HG02870 (cell line): ENCODE results near the gene SIPA1.

ENCODE experiments used
- ATAC-seq: cut with Tn5 transposase; IDR thresholded peaks from one replicate; pipeline ENCODE4 v1.9.1; 2021; ENCODE audit warnings: mild to moderate bottlenecking, moderate library complexity; ENCODE audit not compliant: unreplicated experiment

The SIPA1 gene

DNA sequence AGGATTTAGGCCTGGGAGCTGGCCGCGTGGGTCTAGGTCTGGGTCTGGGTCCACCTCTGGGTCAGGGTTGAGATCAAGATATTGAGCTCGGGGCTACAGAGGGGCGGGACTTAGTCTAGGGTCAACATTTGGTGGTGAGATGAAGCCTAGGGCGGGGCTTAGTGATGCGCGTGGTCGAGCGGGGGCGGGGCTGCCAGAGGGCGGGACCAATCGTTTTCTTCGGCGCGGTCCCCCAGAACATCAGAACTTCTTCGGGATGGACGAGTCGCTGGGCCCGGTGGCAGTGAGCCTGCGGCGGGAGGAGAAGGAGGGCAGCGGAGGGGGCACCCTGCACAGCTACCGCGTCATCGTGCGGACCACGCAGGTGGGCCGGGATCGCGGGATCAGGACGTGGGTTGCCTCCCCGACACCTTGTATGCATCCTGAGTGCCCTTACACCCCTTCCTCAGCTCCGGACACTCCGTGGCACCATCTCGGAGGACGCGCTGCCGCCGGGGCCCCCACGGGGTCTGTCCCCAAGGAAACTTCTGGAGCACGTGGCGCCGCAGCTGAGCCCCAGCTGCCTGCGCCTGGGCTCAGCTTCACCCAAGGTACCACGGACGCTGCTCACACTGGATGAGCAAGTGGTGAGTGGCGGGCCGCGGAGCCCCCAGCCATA lies 4.2 kb downstream of the SIPA1 start:
- no peak for ATAC-seq

DNA sequence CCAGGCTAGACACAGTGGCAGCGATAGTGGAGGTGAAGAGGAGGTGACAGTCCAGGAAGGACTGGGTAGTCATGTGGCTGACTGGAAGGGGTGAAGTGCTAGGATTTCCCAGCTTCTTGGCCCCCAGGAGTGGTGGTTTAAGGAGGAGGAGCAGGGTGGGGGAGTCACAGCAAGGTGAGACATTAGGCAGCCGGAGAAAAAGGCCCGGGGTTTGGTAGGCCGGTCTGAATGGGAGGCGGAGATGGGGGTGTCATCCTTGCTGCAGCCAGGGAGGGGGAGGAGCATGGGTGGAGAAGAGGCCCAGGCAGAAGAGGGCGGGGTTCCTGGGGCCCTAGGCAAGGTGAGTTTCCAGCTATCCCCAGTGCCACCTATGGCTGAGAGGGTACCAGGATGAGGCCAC lies 6.1 kb downstream of the SIPA1 start:
- no peak for ATAC-seq

GRCh38 chr11:65644837-65645236 lies 6.9 kb downstream of the SIPA1 start:
- no peak for ATAC-seq

- ATAC-seq: no peak
Measured at GRCh38 chr11:65645710-65646109, 7.8 kb downstream of the SIPA1 start.

- no peak for ATAC-seq
Measured at GRCh38 chr11:65646288-65646957, 8.5 kb downstream of the SIPA1 start.

GRCh38 chr11:65646958-65647701 lies 9.2 kb downstream of the SIPA1 start:
- no peak for ATAC-seq

- no peak for ATAC-seq
Measured at GRCh38 chr11:65648997-65649493, 11.1 kb downstream of the SIPA1 start.

GRCh38 chr11:65649656-65650546 lies 12.0 kb downstream of the SIPA1 start:
- ATAC-seq: no peak

GRCh38 chr11:65650547-65651338 lies 12.8 kb downstream of the SIPA1 start:
- ATAC-seq: no peak

DNA sequence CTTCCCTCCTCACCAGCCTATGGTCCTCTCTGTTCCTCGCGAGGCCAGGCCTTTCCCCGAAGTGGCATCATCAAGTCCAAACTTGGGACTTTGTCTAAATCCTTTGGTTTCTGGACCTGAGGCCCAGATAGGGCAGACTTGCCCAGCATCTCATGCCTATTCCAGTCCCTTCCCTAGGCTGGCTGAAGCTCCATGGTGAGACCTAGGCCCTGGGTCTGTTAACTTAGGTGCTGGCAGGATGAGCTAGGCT lies 13.4 kb downstream of the SIPA1 start:
- ATAC-seq: no peak

DNA sequence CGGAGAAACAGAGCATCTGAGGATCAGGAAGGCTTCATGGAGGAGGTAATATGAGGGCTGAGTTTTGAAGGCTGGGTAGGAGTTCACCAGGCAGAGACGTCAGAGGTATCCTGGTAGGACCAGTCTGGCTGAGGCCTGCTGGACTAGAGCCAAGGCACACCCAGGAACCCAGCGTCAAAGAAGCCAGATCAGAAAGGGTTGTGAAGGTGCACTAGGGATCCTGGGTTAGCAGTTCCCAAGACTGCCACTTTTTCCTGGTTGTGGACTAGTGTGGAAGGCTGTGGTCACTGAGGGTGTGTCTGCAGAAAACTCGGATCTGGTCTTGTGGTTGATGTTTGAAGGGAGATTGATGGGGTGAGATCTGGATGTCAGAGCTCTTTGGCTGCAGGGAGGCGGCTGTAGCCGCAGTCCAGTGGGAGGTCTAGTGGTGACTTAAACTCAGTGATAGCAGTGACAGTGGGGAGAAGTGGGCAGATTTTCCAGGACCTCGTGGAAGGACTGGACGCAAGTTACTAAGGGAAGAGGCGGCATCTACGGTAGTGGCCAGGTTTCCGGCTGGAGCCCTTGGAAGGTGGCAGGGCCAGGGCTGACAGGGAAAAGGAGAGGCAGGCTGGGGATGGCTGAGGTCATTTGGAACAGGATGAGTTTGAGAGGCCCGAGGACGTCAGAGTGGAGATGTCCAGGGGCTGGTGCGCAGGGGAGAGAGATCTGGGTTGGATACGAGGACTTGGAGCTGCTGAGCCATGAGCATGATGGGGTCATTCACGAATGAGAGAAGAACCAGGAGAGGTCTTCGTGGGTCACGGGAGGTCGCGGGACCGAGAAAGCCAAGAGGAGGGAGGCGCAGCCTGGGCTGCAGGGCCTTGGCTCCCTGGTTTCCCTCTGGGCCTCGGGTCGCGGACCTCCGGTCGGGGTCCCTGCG lies 13.9 kb downstream of the SIPA1 start:
- no peak for ATAC-seq

- ATAC-seq: peak; percentile 74
Measured at GRCh38 chr11:65652511-65653228, 14.8 kb downstream of the SIPA1 start.

DNA sequence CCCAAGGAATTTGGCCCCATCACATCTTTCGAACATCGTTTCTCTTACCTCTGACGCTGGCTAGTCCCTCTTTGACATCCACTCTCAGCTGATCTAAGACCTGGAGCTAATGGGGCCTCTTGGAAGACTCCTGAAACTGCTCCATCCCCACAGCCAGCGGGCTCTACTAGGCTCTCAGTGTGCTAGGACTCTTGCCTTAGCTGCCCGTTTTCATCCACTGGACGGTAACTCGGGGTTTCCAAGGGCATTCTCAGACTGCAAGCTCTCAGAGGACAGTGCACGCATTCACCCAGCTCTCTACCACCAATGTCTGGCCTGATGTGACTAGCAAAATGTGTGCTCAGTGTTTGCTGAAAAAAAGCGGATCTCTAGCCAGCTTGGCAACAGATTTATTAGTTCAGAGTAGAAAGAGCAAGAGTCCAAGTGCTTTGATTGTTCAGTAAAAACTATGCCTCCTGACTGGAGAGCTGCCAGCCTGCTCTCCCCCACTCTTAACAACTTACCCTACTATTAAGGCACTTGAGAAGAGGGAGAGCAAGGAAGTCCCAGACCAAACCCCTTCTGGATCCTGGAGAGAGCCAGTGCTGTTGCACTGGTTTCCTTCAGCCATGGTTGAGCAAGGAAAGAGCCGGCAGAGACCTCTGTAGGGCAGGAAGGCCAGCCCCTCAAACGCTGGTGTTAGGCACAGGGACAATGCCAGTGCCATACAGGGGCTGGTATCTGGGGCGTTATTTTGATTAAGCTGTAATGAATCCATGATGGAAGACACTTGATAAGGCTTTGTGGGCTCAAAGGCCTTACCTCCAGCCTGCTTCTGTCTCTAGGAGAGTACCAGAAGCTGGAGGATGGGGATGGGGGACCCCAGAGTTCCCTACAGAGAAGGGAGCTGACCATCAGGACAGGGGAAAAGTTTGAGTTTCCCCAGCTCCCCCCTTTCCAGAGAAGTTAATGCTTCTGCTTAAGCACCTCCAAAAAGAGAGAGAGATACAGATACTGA lies 15.6 kb downstream of the SIPA1 start:
- ATAC-seq: no peak

DNA sequence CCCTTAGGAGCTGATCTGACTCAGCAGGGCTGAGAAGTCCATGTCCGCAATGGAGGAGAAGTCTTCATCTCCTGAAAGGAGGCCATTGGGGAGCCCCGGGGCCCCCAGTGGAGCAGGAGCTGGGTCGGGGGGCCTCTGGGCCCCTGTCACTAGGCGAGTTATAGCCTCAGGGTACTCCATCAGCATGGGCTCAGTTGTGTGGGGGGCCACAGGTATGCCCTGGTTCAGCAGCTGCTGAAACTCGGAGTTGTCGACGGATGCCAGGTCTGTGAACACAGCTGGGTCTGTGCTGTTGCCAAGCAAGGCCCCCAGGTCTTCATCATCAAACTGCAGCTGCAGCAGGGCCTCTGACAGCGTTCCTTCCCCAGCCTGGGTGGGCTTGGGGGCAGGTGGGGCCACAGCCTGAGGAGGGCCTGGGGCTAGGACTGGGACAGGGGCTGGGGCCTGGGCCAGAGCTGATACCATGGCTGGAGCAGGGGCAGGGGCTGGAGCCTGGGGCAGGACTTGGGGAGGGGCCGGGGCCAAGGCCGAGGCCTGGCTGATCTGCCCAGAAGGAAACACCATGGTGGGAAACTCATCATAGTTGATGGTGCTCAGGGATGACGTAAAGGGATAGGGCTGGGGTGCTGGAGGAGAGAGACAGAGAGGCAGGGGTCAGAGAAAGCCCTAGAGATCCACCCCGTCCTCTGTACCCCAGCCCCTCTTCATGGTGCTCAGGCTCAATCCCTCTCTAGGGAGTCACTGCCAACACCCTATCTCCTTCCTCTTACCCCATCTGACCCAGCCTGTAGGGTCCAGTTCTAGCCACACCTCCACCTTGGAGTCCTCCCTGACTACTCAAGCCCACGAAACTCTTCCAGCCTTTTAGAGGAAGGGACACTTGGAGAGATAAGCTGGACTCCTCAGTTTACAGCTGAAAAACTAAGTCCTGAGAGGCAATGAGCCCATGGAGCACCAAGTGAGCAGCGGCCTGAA lies 16.8 kb downstream of the SIPA1 start:
- ATAC-seq: no peak

- ATAC-seq: no peak
Measured at GRCh38 chr11:65655570-65656332, 17.9 kb downstream of the SIPA1 start.

- no peak for ATAC-seq
Measured at GRCh38 chr11:65657426-65657825, 19.5 kb downstream of the SIPA1 start.
